CD14-positive monocyte (primary cell): ENCODE results near the gene RELB. TPM values are rescaled to one million over a fixed set of nuclear protein-coding genes. Genes with fewer than 3 reads are reported as not detected.

Experiments used
- DNase-seq, 3 donors: peaks; one replicate each; pipeline ENCODE4 v3.0.0-alpha.2; 2011 to 2022
- H2AFZ ChIP-seq: 2 replicates; pipeline ENCODE4 v1.6.0; 2012; ENCODE audit warnings: mild to moderate bottlenecking, low read depth, low read length, inconsistent platforms; ENCODE audit not compliant: insufficient read depth, poor library complexity, severe bottlenecking
- H3K27ac ChIP-seq, 2 donors: 1 replicate in 1 of 2; 2 replicates in 1 of 2; pipeline ENCODE4 v1.5.1; 2012 to 2013; ENCODE audit warnings: low read length in 2 of 2, control low read depth in 1 of 2, inconsistent platforms in 1 of 2, low read depth in 1 of 2, mild to moderate bottlenecking in 1 of 2
- H3K27me3 ChIP-seq, 2 donors: one replicate each; pipeline versions ENCODE4 v1.6.0 to v1.6.1; 2011 to 2013; ENCODE audit warnings: low read length in 2 of 2; ENCODE audit not compliant: control insufficient read depth in 2 of 2, insufficient read depth in 2 of 2
- H3K36me3 ChIP-seq, 2 donors: replicated peaks in 1 of 2; 1 replicate in 1 of 2; 2 replicates in 1 of 2; pipeline versions ENCODE4 v1.5.1 to v1.6.1; 2012 to 2013; ENCODE audit warnings: low read length in 2 of 2, control low read depth in 1 of 2, inconsistent platforms in 1 of 2, mild to moderate bottlenecking in 1 of 2; ENCODE audit not compliant: insufficient read depth in 2 of 2, control insufficient read depth in 1 of 2
- H3K4me1 ChIP-seq, 2 donors: 1 replicate in 1 of 2; 2 replicates in 1 of 2; pipeline versions ENCODE4 v1.5.1 to v1.6.1; 2012 to 2013; ENCODE audit warnings: low read length in 2 of 2, control low read depth in 1 of 2, inconsistent platforms in 1 of 2, mild to moderate bottlenecking in 1 of 2, moderate library complexity in 1 of 2; ENCODE audit not compliant: insufficient read depth in 2 of 2, control insufficient read depth in 1 of 2
- H3K4me2 ChIP-seq: replicated peaks from 2 replicates; pipeline ENCODE3; 2012; ENCODE audit warnings: low read length, moderate library complexity, mild to moderate bottlenecking; ENCODE audit not compliant: poor library complexity, severe bottlenecking; ENCODE audit errors: extremely low read depth
- H3K4me3 ChIP-seq, 3 experiments: fragments of 200-600 bp in 1 of 3; sonication (generic) in 1 of 3; replicated peaks in 1 of 3; 1 replicate in 2 of 3; 2 replicates in 1 of 3; pipeline ENCODE4 v1.5.1; 2011 to 2013; ENCODE audit warnings: low read length in 3 of 3, mild to moderate bottlenecking in 3 of 3, control low read depth in 2 of 3, low read depth in 2 of 3, inconsistent platforms in 1 of 3, moderate library complexity in 1 of 3
- H3K79me2 ChIP-seq: 2 replicates; pipeline ENCODE4 v1.6.0; 2012; ENCODE audit warnings: mild to moderate bottlenecking, control low read depth, inconsistent platforms, low read length, moderate library complexity; ENCODE audit not compliant: insufficient read depth
- H3K9ac ChIP-seq: 2 replicates; pipeline ENCODE4 v1.6.0; 2017; ENCODE audit warnings: low read length, mild to moderate bottlenecking; ENCODE audit not compliant: insufficient read depth, poor library complexity, severe bottlenecking
- H3K9me3 ChIP-seq, 2 donors: replicated peaks in 1 of 2; 1 replicate in 1 of 2; 2 replicates in 1 of 2; pipeline versions ENCODE4 v1.5.1 to v1.6.1; 2012 to 2013; ENCODE audit warnings: low read length in 2 of 2, control low read depth in 1 of 2; ENCODE audit not compliant: control insufficient read depth in 1 of 2, insufficient read depth in 1 of 2
- H4K20me1 ChIP-seq: 2 replicates; pipeline ENCODE4 v1.6.0; 2012; ENCODE audit warnings: mild to moderate bottlenecking, low read length, control low read depth, moderate library complexity; ENCODE audit not compliant: insufficient read depth
- H3K27ac Mint-ChIP-seq, 7 donors: one replicate each; pipeline ENCODE4 v1.8.0; 2020; ENCODE audit warnings: mild to moderate bottlenecking in 7 of 7, mixed read lengths in 7 of 7, moderate library complexity in 6 of 7, inconsistent platforms in 2 of 7
- H3K27me3 Mint-ChIP-seq, 3 donors: one replicate each; pipeline ENCODE4 v1.8.0; 2021 to 2022; ENCODE audit warnings: low read depth in 3 of 3, mild to moderate bottlenecking in 3 of 3, mixed read lengths in 3 of 3, moderate library complexity in 3 of 3, inconsistent platforms in 1 of 3
- H3K36me3 Mint-ChIP-seq, 2 donors: one replicate each; pipeline ENCODE4 v1.8.0; 2020; ENCODE audit warnings: mixed read lengths in 2 of 2, inconsistent platforms in 1 of 2, mild to moderate bottlenecking in 1 of 2
- H3K4me1 Mint-ChIP-seq: one replicate; pipeline ENCODE4 v1.8.0; 2020; ENCODE audit warnings: mild to moderate bottlenecking, mixed read lengths
- H3K4me3 Mint-ChIP-seq, 2 donors: one replicate each; pipeline ENCODE4 v1.8.0; 2020; ENCODE audit warnings: mild to moderate bottlenecking in 2 of 2, mixed read lengths in 2 of 2, moderate library complexity in 1 of 2
- H3K9me3 Mint-ChIP-seq, 7 donors: one replicate each; pipeline ENCODE4 v1.8.0; 2020 to 2022; ENCODE audit warnings: mixed read lengths in 7 of 7, mild to moderate bottlenecking in 6 of 7, moderate library complexity in 6 of 7, inconsistent platforms in 2 of 7
- CTCF ChIP-seq: fragments of 200-600 bp; IDR thresholded peaks from one replicate; pipeline ENCODE4 v1.8.0; 2022; ENCODE audit warnings: antibody characterized with exemption, mild to moderate bottlenecking
- WGBS: methylation state at CpG from one replicate; pipeline ENCODE4 v1.1.5; 2013; ENCODE audit warnings: missing lambda C conversion rate; ENCODE audit not compliant: insufficient coverage; 5-methylcytosine and 5-hydroxymethylcytosine counted together
- intact Hi-C, 2 donors: fragments of 100-400 bp; cut with micrococcal nuclease; formaldehyde crosslinking; loops; one replicate each; pipeline versions ENCODE4 v1.15.0 to v1.15.1; 2023
- polyA plus RNA-seq, 3 donors: library from polyadenylated mRNA; depleted of rRNA in 1 of 3; unstranded in 2 of 3; stranded (reverse) in 1 of 3; fragments of 300-500 nt in 2 of 3; fragments of >200 nt in 1 of 3; fragmentation: Illumina TruSeq in 2 of 3; gene quantifications; 1 replicate in 2 of 3; 2 replicates in 1 of 3; pipeline ENCODE4 v1.2.3, GENCODE V29; 2012 to 2021

RELB gene
- polyA plus RNA-seq, 3 donors, result 32.3 to 35.0 (median 34.4) TPM

DNA sequence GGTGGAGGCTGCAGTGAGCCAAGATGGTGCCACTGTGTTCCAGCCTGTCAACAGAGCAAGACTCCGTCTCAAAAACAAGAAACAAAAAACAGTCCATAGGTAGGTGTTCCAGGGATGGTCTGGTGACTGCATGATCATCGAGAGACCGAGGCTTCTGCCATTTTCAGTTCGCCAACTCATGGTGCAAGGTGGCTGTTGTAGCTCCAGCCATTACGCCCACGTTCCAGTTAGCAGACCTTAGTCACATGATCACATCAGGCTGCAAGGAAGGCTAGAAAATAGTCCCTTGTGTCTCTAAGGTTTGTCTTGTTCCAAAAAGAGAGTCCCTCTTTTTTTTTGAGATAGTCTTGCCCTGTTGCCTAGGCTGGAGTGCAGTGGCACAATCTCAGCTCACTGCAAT lies 34.5 kb downstream of the RELB start:
- no peak overlapping the region for H3K4me3 Mint-ChIP-seq
- H3K4me2 ChIP-seq, result no peak overlapping the region
- no peak overlapping the region for H3K9ac ChIP-seq
- no peak for TF ChIP-seq CTCF
- peaks cover 0 to 4% of the 10 kb centered on the region in 2 donors for H3K9me3 ChIP-seq
- H3K4me3 ChIP-seq, result no peak overlapping the region
- intact Hi-C loops, result no loop called here
- H3K27ac ChIP-seq, result no peak overlapping the region
- peaks cover 49 to 75% of the 10 kb centered on the region in 2 donors for H3K36me3 Mint-ChIP-seq
- H3K9me3 Mint-ChIP-seq, result peaks cover 1 to 9% (median 6%) of the 10 kb centered on the region in 7 donors
- H2AFZ ChIP-seq, result no peak overlapping the region
- H3K27me3 ChIP-seq, result no peaks in the 10 kb centered on the region
- H3K4me1 ChIP-seq, result peaks cover 18 to 22% of the 10 kb centered on the region in 2 donors
- peaks cover 13% of the 10 kb centered on the region for H4K20me1 ChIP-seq
- H3K4me1 Mint-ChIP-seq, result peaks cover 21% of the 10 kb centered on the region
- peak overlapping the region in 2 of 7 donors; percentile 31 to 38 for H3K27ac Mint-ChIP-seq
- 100% methylated on average over 4 of the region's 6 CpGs for WGBS
- H3K79me2 ChIP-seq, result peaks cover 18% of the 10 kb centered on the region
- H3K36me3 ChIP-seq, result peaks cover 43 to 60% of the 10 kb centered on the region in 2 donors
- H3K27me3 Mint-ChIP-seq, result no peaks in the 10 kb centered on the region
- no peak for DNase-seq

DNA sequence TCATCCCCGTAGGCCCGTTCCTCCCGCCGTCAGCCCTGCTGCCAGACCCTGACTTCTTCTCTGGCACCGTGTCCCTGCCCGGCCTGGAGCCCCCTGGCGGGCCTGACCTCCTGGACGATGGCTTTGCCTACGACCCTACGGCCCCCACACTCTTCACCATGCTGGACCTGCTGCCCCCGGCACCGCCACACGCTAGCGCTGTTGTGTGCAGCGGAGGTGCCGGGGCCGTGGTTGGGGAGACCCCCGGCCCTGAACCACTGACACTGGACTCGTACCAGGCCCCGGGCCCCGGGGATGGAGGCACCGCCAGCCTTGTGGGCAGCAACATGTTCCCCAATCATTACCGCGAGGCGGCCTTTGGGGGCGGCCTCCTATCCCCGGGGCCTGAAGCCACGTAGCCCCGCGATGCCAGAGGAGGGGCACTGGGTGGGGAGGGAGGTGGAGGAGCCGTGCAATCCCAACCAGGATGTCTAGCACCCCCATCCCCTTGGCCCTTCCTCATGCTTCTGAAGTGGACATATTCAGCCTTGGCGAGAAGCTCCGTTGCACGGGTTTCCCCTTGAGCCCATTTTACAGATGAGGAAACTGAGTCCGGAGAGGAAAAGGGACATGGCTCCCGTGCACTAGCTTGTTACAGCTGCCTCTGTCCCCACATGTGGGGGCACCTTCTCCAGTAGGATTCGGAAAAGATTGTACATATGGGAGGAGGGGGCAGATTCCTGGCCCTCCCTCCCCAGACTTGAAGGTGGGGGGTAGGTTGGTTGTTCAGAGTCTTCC lies 36.3 kb downstream of the RELB start:
- no peak for TF ChIP-seq CTCF
- H3K4me3 Mint-ChIP-seq, result peak overlapping the region in 1 of 2 donors; percentile 60
- H3K27ac ChIP-seq, result peak overlapping the region; percentile 37 to 98
- peaks cover 36% of the 10 kb centered on the region for H3K79me2 ChIP-seq
- H3K36me3 Mint-ChIP-seq, result peaks cover 47 to 77% of the 10 kb centered on the region in 2 donors
- no peak overlapping the region for H3K4me3 ChIP-seq
- H3K4me1 ChIP-seq, result peaks cover 30 to 35% of the 10 kb centered on the region in 2 donors
- H3K9me3 Mint-ChIP-seq, result peaks cover 1 to 6% (median 6%) of the 10 kb centered on the region in 7 donors
- peaks cover 45 to 61% of the 10 kb centered on the region in 2 donors for H3K36me3 ChIP-seq
- H4K20me1 ChIP-seq, result peaks cover 29% of the 10 kb centered on the region
- intact Hi-C loops, result loop anchor here in 1 of 2 donors (2.0 kb wide), 1 partner anchor 35 kb away; no protein-coding TSS in a partner anchor
- WGBS, result 89% methylated on average over 31 of the region's 37 CpGs
- no peak for DNase-seq
- peaks cover 35% of the 10 kb centered on the region for H3K4me1 Mint-ChIP-seq
- no peaks in the 10 kb centered on the region for H3K27me3 ChIP-seq
- no peak overlapping the region for H3K9ac ChIP-seq
- H3K9me3 ChIP-seq, result peaks cover 0 to 4% of the 10 kb centered on the region in 2 donors
- H3K27me3 Mint-ChIP-seq, result no peaks in the 10 kb centered on the region
- H2AFZ ChIP-seq, result no peak overlapping the region
- H3K4me2 ChIP-seq, result no peak overlapping the region
- peak overlapping the region in 5 of 7 donors; percentile 57 to 98 (median 83) for H3K27ac Mint-ChIP-seq
